Measurements from ENCODE around the gene ANTXR2.

GRCh38 chr4:80062527-80062926 is 10.5 kb downstream of the ANTXR2 start:
- no peak for TF ChIP-seq CTCF (IDR thresholded peaks at IDR 0.05)
- no peak for TF ChIP-seq POLR2A (IDR thresholded peaks at IDR 0.05)

Data from vagina (tissue), 2 donors.